Ishikawa (cell line): ENCODE data around the gene EMC6.

Source experiments
- CEBPB ChIP-seq: IDR thresholded peaks from 2 replicates; pipeline ENCODE4 v1.6.1; 2012
- CREB1 ChIP-seq: IDR thresholded peaks from 2 replicates; pipeline ENCODE4 v1.6.1; 2012; ENCODE audit warnings: low read depth
- EGR1 ChIP-seq: IDR thresholded peaks from 2 replicates; pipeline ENCODE4 v1.6.1; 2012
- EP300 ChIP-seq: IDR thresholded peaks from 2 replicates; pipeline ENCODE4 v1.6.1; 2012; ENCODE audit warnings: borderline replicate concordance
- FOXM1 ChIP-seq: IDR thresholded peaks from 2 replicates; pipeline ENCODE4 v1.6.1; 2012; ENCODE audit warnings: low read depth, borderline replicate concordance
- NFIC ChIP-seq: IDR thresholded peaks from 2 replicates; pipeline ENCODE4 v1.6.1; 2012
- RAD21 ChIP-seq: IDR thresholded peaks from 2 replicates; pipeline ENCODE4 v1.6.1; 2012; ENCODE audit warnings: low read depth
- REST ChIP-seq: IDR thresholded peaks from 2 replicates; pipeline ENCODE4 v1.6.1; 2012; ENCODE audit warnings: low read depth, mild to moderate bottlenecking
- TAF1 ChIP-seq: IDR thresholded peaks from 2 replicates; pipeline ENCODE4 v1.6.1; 2012; ENCODE audit warnings: low read depth, mild to moderate bottlenecking
- TCF12 ChIP-seq: IDR thresholded peaks from 2 replicates; pipeline ENCODE4 v1.6.1; 2012; ENCODE audit warnings: low read depth
- TEAD4 ChIP-seq: IDR thresholded peaks from 2 replicates; pipeline ENCODE4 v1.6.1; 2012
- YY1 ChIP-seq: IDR thresholded peaks from 2 replicates; pipeline ENCODE4 v1.6.1; 2012; ENCODE audit warnings: low read depth
- ZBTB7A ChIP-seq: IDR thresholded peaks from 2 replicates; pipeline ENCODE4 v1.6.1; 2012; ENCODE audit warnings: low read depth
- TF ChIP-seq, protein P1 (sequence below): IDR thresholded peaks from 2 replicates; pipeline ENCODE4 v1.6.1; 2012
- TF ChIP-seq, protein P2 (sequence below): IDR thresholded peaks from 2 replicates; pipeline ENCODE4 v1.6.1; 2012

EMC6 gene

DNA sequence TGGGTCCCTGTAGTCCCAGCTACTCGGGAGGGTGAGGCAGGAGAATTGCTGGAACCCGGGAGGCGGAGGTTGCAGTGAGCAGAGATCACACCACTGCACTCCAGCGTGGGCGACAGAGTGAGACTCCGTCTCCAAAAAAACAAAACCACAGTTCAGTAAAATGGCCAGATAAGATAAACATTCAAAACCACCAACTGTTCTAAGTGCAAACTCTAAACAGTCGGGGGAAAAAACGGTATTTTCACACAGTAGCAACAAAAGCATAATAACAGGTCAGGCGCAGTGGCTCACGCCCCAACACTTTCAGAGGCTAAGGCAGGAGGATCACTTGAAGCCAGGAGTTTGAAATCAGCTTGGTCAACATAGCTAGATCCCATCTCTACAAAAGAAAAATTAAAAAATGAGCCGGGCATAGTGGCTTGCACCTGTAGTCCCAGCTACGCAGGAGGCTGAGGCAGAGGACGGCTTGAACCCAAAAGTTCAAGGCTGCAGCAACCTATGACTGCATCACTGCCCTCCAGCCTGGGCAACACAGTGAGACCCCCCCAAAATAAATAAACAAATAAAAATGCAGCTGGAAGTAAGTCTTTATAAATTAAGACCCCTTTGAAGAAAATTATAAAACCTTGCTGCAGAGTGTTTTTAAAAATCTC is 44.3 kb downstream of the EMC6 start:
- TF ChIP-seq CREB1 (no peak), FOXM1 (no peak), TEAD4 (no peak), EP300 (no peak), TCF12 (no peak), EGR1 (no peak), NFIC (no peak), YY1 (no peak)

DNA sequence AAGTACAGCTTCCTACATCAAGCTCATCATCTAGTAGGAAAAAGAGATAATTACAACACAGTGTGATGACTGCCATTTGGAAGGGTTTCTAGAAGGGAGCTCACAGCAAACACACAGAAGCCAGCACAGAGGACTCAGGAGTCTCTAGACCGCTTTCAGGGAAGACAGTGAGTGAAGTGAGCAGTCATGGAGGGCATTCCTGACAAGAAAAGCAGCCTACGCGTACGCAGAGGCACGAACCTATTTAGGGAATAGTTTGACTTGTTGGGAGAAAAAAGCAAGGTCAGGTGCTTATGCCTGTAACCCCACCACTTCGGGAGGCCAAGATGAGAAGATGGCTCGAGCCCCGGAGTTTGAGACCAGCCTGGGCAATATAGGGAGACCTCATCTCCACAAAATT is 46.7 kb downstream of the EMC6 start:
- TF ChIP-seq REST: no peak
- TF ChIP-seq, protein P1, sequence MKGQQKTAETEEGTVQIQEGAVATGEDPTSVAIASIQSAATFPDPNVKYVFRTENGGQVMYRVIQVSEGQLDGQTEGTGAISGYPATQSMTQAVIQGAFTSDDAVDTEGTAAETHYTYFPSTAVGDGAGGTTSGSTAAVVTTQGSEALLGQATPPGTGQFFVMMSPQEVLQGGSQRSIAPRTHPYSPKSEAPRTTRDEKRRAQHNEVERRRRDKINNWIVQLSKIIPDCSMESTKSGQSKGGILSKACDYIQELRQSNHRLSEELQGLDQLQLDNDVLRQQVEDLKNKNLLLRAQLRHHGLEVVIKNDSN: no peak
- TF ChIP-seq CREB1: no peak
- TF ChIP-seq TEAD4: no peak
- TF ChIP-seq, protein P2, sequence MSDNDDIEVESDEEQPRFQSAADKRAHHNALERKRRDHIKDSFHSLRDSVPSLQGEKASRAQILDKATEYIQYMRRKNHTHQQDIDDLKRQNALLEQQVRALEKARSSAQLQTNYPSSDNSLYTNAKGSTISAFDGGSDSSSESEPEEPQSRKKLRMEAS: no peak
- no peak for TF ChIP-seq RAD21
- no peak for TF ChIP-seq TAF1
- TF ChIP-seq EP300: no peak
- TF ChIP-seq FOXM1: no peak
- no peak for TF ChIP-seq NFIC

GRCh38 chr17:3718201-3718600 is 49.6 kb downstream of the EMC6 start:
- TF ChIP-seq EP300 (no peak), TAF1 (no peak), TCF12 (no peak), CREB1 (no peak), TEAD4 (no peak), FOXM1 (no peak), RAD21 (no peak), REST (no peak), YY1 (no peak), ZBTB7A (no peak)
- TF ChIP-seq, protein P2: no peak
- TF ChIP-seq, protein P1: no peak

GRCh38 chr17:3719265-3719664 is 50.7 kb downstream of the EMC6 start:
- TF ChIP-seq REST (no peak), NFIC (no peak), EP300 (no peak), CEBPB (no peak), CREB1 (no peak), EGR1 (no peak), TEAD4 (no peak), RAD21 (no peak), FOXM1 (no peak), YY1 (no peak)
- TF ChIP-seq, protein P1: no peak
- TF ChIP-seq, protein P2: no peak
